Immature natural killer cell (primary cell): Measurements from ENCODE around the gene CRELD2. TPM values are rescaled to one million over a fixed set of nuclear protein-coding genes. Genes with fewer than 3 reads are reported as not detected.
A peak's percentile ranks its signal among the peaks of the same experiment; 100 is the strongest.

Source experiments
- DNase-seq, 3 donors: peaks; one replicate each; pipeline ENCODE4 v3.0.0; 2022; ENCODE audit warnings: mixed read lengths in 1 of 3
- H3K27ac Mint-ChIP-seq, 6 donors: one replicate each; pipeline ENCODE4 v1.8.0; 2020; ENCODE audit warnings: mixed read lengths in 6 of 6, mild to moderate bottlenecking in 5 of 6, inconsistent platforms in 4 of 6, moderate library complexity in 3 of 6
- H3K27me3 Mint-ChIP-seq, 3 donors: one replicate each; pipeline ENCODE4 v1.8.0; 2020 to 2021; ENCODE audit warnings: low read depth in 3 of 3, mild to moderate bottlenecking in 3 of 3, mixed read lengths in 3 of 3, moderate library complexity in 3 of 3, inconsistent platforms in 1 of 3
- H3K36me3 Mint-ChIP-seq, 3 donors: one replicate each; pipeline ENCODE4 v1.8.0; 2020; ENCODE audit warnings: mixed read lengths in 3 of 3, inconsistent platforms in 2 of 3, mild to moderate bottlenecking in 2 of 3
- H3K4me1 Mint-ChIP-seq, 2 donors: one replicate each; pipeline ENCODE4 v1.8.0; 2020; ENCODE audit warnings: inconsistent platforms in 2 of 2, mild to moderate bottlenecking in 2 of 2, mixed read lengths in 2 of 2, moderate library complexity in 1 of 2
- H3K4me3 Mint-ChIP-seq, 5 donors: one replicate each; pipeline ENCODE4 v1.8.0; 2020; ENCODE audit warnings: mild to moderate bottlenecking in 5 of 5, mixed read lengths in 5 of 5, inconsistent platforms in 3 of 5, moderate library complexity in 3 of 5
- H3K9me3 Mint-ChIP-seq, 6 donors: one replicate each; pipeline ENCODE4 v1.8.0; 2020; ENCODE audit warnings: mild to moderate bottlenecking in 6 of 6, mixed read lengths in 6 of 6, inconsistent platforms in 4 of 6, moderate library complexity in 3 of 6
- polyA plus RNA-seq, 3 donors: library from polyadenylated mRNA; unstranded; fragments of 300-500 nt; fragmentation: Illumina TruSeq; gene quantifications; one replicate each; pipeline ENCODE4 v1.2.3, GENCODE V29; 2021

Gene CRELD2
- polyA plus RNA-seq, 3 donors from 2014 or later: 61.3 to 94.8 (median 76.9) TPM

DNA sequence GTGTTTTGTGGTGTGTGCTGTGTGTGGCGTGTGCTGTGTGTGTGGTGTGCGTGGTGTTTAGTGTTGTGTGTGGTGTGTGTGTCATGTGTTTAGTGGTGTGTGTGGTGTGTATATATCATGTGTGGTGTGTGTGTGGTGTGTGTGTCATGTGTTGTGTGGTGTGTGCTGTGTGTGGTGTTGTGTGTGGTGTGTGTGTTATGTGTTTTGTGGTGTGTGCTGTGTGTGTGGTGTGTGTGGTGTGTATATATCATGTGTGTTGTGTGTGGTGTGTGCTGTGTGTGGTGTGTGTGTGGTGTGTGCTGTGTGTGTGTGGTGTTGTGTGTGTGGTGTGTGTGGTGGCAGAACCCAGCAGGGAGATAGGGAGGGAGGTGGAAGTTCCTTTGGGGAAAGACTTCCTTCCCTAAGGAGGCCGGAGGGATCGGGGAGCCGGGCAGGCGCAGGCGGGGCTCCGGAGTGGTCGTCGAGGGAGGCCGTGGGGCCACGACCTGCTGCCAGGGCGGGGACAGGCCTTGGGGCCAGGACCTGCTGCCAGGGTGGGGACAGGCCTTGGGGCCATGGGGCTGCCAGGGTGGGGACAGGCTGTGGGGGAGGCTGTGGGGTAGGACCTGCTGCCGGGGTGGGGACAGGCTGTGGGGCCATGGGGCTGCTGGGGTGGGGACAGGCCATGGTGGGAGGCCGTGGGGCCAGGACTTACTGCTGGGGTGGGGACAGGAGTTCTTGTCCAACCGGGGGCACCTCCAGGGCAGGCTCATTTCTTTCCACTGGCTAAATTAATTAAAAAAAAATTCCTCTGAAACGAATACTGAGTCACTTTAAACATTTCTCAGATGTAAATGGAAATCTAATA is 57.3 kb downstream of the CRELD2 start:
- no peak overlapping the region for H3K4me3 Mint-ChIP-seq
- peaks cover 8 to 9% of the 10 kb centered on the region in 2 donors for H3K4me1 Mint-ChIP-seq
- peaks cover 0 to 8% (median 0%) of the 10 kb centered on the region in 3 donors for H3K36me3 Mint-ChIP-seq
- peaks cover 1 to 7% (median 7%) of the 10 kb centered on the region in 3 donors for H3K27me3 Mint-ChIP-seq
- H3K9me3 Mint-ChIP-seq: peaks cover 0 to 8% (median 0%) of the 10 kb centered on the region in 6 donors
- peak overlapping the region in 4 of 6 donors; percentile 43 to 85 (median 52) for H3K27ac Mint-ChIP-seq
- DNase-seq: no peak

DNA sequence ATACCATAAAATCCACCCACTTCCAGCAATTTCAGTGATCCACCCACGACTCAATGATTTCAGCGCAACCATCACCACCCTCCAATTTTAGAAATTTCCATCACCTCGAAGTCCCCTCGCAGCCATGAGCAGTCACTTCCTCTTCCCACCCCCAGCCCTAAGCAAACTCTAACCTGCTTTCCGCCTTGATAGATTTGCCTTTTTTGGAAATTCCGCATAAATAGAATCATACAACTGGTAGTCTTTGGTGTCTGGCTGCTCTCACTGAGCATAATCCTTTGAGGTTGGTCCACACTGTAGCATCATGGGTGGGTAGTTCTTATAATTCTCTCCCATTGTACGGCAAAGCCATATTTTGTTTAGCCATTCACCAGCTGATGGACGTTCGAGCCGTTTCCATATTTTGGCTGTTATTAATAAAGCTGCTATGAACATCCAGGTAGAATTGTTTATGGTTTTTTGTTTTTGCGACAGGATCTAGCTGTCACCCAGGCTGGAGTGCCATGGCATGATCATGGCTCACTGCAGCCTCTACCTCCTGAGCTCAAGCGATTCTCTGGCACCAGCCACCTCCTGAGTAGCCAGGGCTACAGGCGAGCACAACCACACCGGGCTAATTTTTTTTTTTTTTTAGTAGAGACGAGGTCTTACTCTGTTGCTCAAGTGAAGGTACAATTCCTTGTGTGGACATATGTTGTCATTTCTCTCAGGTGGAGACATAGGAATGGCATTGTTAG is 58.2 kb downstream of the CRELD2 start:
- H3K27ac Mint-ChIP-seq: peak overlapping the region in 3 of 6 donors; percentile 6 to 44 (median 20)
- H3K36me3 Mint-ChIP-seq: peaks cover 0 to 8% (median 0%) of the 10 kb centered on the region in 3 donors
- peaks cover 3 to 5% (median 5%) of the 10 kb centered on the region in 3 donors for H3K27me3 Mint-ChIP-seq
- H3K4me1 Mint-ChIP-seq: peaks cover 5 to 6% of the 10 kb centered on the region in 2 donors
- peaks cover 0 to 8% (median 0%) of the 10 kb centered on the region in 6 donors for H3K9me3 Mint-ChIP-seq
- H3K4me3 Mint-ChIP-seq: no peak overlapping the region
- DNase-seq: no peak

Other genes starting within 250 kb of the CRELD2 start
- gene BRD1, start 90.8 kb upstream of the CRELD2 start, polyA plus RNA-seq: 1 to 10 TPM; 1.5 to 4.5 (median 2.1) TPM
- 1 to 10 TPM; 4.1 to 9.7 (median 4.6) TPM for gene ZBED4, start 64.8 kb upstream of the CRELD2 start, polyA plus RNA-seq
- 10 to 100 TPM; 11.7 to 26.6 (median 12.6) TPM for gene ALG12, start 196 bp upstream of the CRELD2 start, polyA plus RNA-seq
- gene PIM3, start 42.1 kb downstream of the CRELD2 start, polyA plus RNA-seq: 10 to 100 TPM; 14.5 to 20.6 (median 15.8) TPM
- gene IL17REL, start 94.1 kb downstream of the CRELD2 start, polyA plus RNA-seq: not detected
- not detected for gene TTLL8, start 139.7 kb downstream of the CRELD2 start, polyA plus RNA-seq
- 100 to 1,000 TPM in 1 of 3 donors, 10 to 100 TPM in 2; 64.8 to 123 (median 71.7) TPM for gene MLC1, start 166.8 kb downstream of the CRELD2 start, polyA plus RNA-seq
- 1 to 10 TPM in 1 of 3 donors, not detected in 2; 1.4 TPM for gene MOV10L1, start 171.4 kb downstream of the CRELD2 start, polyA plus RNA-seq